IMR-90 (cell line): ENCODE results near the gene CCDC144A. TPM values are rescaled to one million over a fixed set of nuclear protein-coding genes. Genes with fewer than 3 reads are reported as not detected.
"Not testable (repeated sequence)": the region's sequence is repeated elsewhere in the genome, so short reads cannot be mapped to it uniquely, and the experiment has no call there.

Experiments used
- ATAC-seq: fragments of 200-7000 bp; cut with Tn5 transposase; 2 replicates; pipeline ENCODE4 v1.9.1; 2020; ENCODE audit warnings: low read depth, mild to moderate bottlenecking, moderate library complexity
- BruUV-seq: library from RNA; stranded (reverse); fragments of 400-500 nt; replicated peaks from 2 replicates; lab custom pipeline; 2021; lab: Mats Ljungman, UMichigan
- CTCF ChIA-PET: fragments of 300-600 bp; formaldehyde crosslinking; extraction: SDS; loops from one replicate; lab custom pipeline; 2021; ENCODE audit warnings: antibody characterized with exemption; lab: Yijun Ruan, JAX
- POLR2A ChIA-PET: fragments of 300-600 bp; sonication (Branson Sonifier 250); formaldehyde crosslinking; loops from one replicate; lab custom pipeline; 2022; ENCODE audit warnings: antibody characterized with exemption; ENCODE audit not compliant: unreplicated experiment; lab: Charles Lee
- DNase-seq: peaks from one replicate; pipeline ENCODE4 v3.0.0; 2013
- H2AFZ ChIP-seq: replicated peaks from 2 replicates; pipeline ENCODE3; 2013; ENCODE audit warnings: low read length, mild to moderate bottlenecking; ENCODE audit not compliant: poor library complexity
- H2AK5ac ChIP-seq: 2 replicates; pipeline ENCODE4 v1.6.1; 2013; ENCODE audit warnings: low read depth, low read length, inconsistent platforms
- H2AK9ac ChIP-seq: replicated peaks from 2 replicates; pipeline ENCODE3; 2013; ENCODE audit warnings: mild to moderate bottlenecking, low read depth, low read length, moderate library complexity; ENCODE audit not compliant: poor library complexity
- H2BK120ac ChIP-seq: 2 replicates; pipeline ENCODE4 v1.6.1; 2013; ENCODE audit warnings: low read depth, low read length, inconsistent platforms
- H2BK15ac ChIP-seq: 3 replicates; pipeline ENCODE4 v1.6.1; 2013; ENCODE audit warnings: low read depth, low read length, inconsistent platforms
- H2BK20ac ChIP-seq: 2 replicates; pipeline ENCODE4 v1.6.1; 2013; ENCODE audit warnings: low read depth, mild to moderate bottlenecking, inconsistent platforms, low read length, moderate library complexity
- H2BK5ac ChIP-seq: 2 replicates; pipeline ENCODE4 v1.6.1; 2013; ENCODE audit warnings: mild to moderate bottlenecking, low read depth, low read length, inconsistent platforms; ENCODE audit not compliant: poor library complexity, severe bottlenecking
- H3K14ac ChIP-seq: replicated peaks from 2 replicates; pipeline ENCODE4 v1.6.1; 2013; ENCODE audit warnings: low read depth, low read length, inconsistent platforms
- H3K18ac ChIP-seq: 2 replicates; pipeline ENCODE4 v1.6.1; 2013; ENCODE audit warnings: low read depth, low read length, control low read depth
- H3K23ac ChIP-seq: 2 replicates; pipeline ENCODE4 v1.6.1; 2013; ENCODE audit warnings: low read depth, low read length, inconsistent platforms
- H3K27ac ChIP-seq: 2 replicates; pipeline ENCODE4 v1.5.1; 2013; ENCODE audit warnings: mild to moderate bottlenecking, control low read depth, low read length; ENCODE audit not compliant: insufficient read depth
- H3K27me3 ChIP-seq: 2 replicates; pipeline ENCODE4 v1.6.1; 2013; ENCODE audit warnings: low read length; ENCODE audit not compliant: control insufficient read depth, insufficient read depth
- H3K36me3 ChIP-seq: 2 replicates; pipeline ENCODE4 v1.6.1; 2013; ENCODE audit warnings: low read length, mixed read lengths; ENCODE audit not compliant: control insufficient read depth, insufficient read depth
- H3K4ac ChIP-seq: 2 replicates; pipeline ENCODE4 v1.6.1; 2013; ENCODE audit warnings: low read depth, low read length, inconsistent platforms
- H3K4me1 ChIP-seq: 2 replicates; pipeline ENCODE4 v1.6.1; 2013; ENCODE audit warnings: low read length, mixed read lengths; ENCODE audit not compliant: control insufficient read depth, insufficient read depth
- H3K4me2 ChIP-seq: 2 replicates; pipeline ENCODE4 v1.6.1; 2013; ENCODE audit warnings: low read depth, mild to moderate bottlenecking, control low read depth, low read length, moderate library complexity
- H3K4me3 ChIP-seq: 2 replicates; pipeline ENCODE4 v1.5.1; 2013; ENCODE audit warnings: low read depth, mild to moderate bottlenecking, control low read depth, low read length, moderate library complexity; ENCODE audit not compliant: insufficient read depth
- H3K56ac ChIP-seq: 2 replicates; pipeline ENCODE4 v1.6.1; 2013; ENCODE audit warnings: low read length, inconsistent platforms; ENCODE audit not compliant: insufficient read depth; ENCODE audit errors: extremely low read depth
- H3K79me1 ChIP-seq, 2 experiments: 2 replicates each; pipeline ENCODE4 v1.6.1; 2013; ENCODE audit warnings: low read length in 2 of 2, inconsistent platforms in 1 of 2, low read depth in 1 of 2
- H3K9ac ChIP-seq: 2 replicates; pipeline ENCODE4 v1.6.1; 2013; ENCODE audit warnings: low read depth, low read length, control low read depth
- H3K9me1 ChIP-seq: 2 replicates; pipeline ENCODE4 v1.6.1; 2013; ENCODE audit warnings: low read length, inconsistent platforms; ENCODE audit not compliant: insufficient read depth
- H3K9me3 ChIP-seq: 2 replicates; pipeline ENCODE4 v1.6.1; 2013; ENCODE audit warnings: low read length; ENCODE audit not compliant: control insufficient read depth, insufficient read depth
- H4K20me1 ChIP-seq: 2 replicates; pipeline ENCODE4 v1.6.1; 2013; ENCODE audit warnings: low read length, inconsistent platforms; ENCODE audit not compliant: insufficient read depth
- H4K5ac ChIP-seq: 2 replicates; pipeline ENCODE4 v1.6.1; 2013; ENCODE audit warnings: mild to moderate bottlenecking, low read depth, low read length, control low read depth
- H4K8ac ChIP-seq, 2 experiments: 2 replicates each; pipeline ENCODE4 v1.6.1; 2013; ENCODE audit warnings: low read depth in 2 of 2, low read length in 2 of 2, control low read depth in 1 of 2, inconsistent platforms in 1 of 2
- H4K91ac ChIP-seq: 2 replicates; pipeline ENCODE4 v1.6.1; 2013; ENCODE audit warnings: low read depth, low read length, inconsistent platforms; ENCODE audit not compliant: insufficient read depth
- WGBS, 2 experiments: methylation state at CpG; one replicate each; pipeline versions ENCODE4 v1.1.5 to v1.1.7; 2013; ENCODE audit warnings: missing lambda C conversion rate in 2 of 2; ENCODE audit not compliant: insufficient read length in 1 of 2; ENCODE audit errors: extremely low coverage in 2 of 2; 5-methylcytosine and 5-hydroxymethylcytosine counted together
- dilution Hi-C: fragments of 300-500 bp; cut with HindIII; formaldehyde crosslinking; loops from one replicate; pipeline ENCODE4 v1.14.3; 2018; ENCODE audit warnings: low sequenced_read_pairs; ENCODE audit not compliant: unreplicated experiment
- in situ Hi-C: fragments of 300-500 bp; cut with MboI; formaldehyde crosslinking; loops from 3 replicates; pipeline ENCODE4 v1.14.3; 2019; ENCODE audit warnings: low sequenced_read_pairs, inconsistent platforms, mixed read lengths
- intact Hi-C: fragments of 100-400 bp; cut with micrococcal nuclease; formaldehyde crosslinking; loops from 2 replicates; pipeline ENCODE4 v1.10.0; 2022
- polyA plus RNA-seq, 3 experiments: library from polyadenylated mRNA; depleted of rRNA; stranded (reverse); fragments of >200 nt; gene quantifications; 2 replicates each; pipeline ENCODE4 v1.2.3, GENCODE V29; 2012; ENCODE audit warnings: low replicate concordance in 1 of 3
- total RNA-seq: library from RNA; depleted of rRNA; stranded (reverse); fragments of >200 nt; gene quantifications from 2 replicates; pipeline ENCODE4 v1.2.3, GENCODE V29; 2012

CCDC144A gene
- total and polyA plus RNA-seq, 2 of the 4 experiments (the other 2 are of a cell fraction): 0.51 to 1.4 TPM

DNA sequence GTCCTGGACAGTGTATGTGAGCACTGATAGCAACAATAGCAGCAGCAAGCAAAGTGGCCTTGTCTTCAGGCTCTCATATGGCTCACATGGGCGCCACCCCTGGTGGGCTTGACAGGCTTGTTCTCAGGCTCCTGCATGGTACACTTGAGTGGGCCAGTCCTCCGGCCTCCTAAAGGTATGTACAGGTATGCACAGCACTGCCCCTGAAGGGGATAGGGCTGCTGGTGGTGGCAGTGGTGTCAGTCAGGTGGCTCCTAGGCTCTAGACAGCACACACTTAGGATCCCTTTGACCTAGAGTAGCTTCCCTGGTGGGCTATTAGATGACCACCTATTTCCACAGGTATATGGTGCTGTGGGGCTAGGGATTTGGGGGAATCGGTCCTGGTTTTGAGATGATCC is 67.5 kb downstream of the CCDC144A start:
- H3K9me1 ChIP-seq, H2BK15ac ChIP-seq, in situ Hi-C loops, H4K20me1 ChIP-seq, ATAC-seq, POLR2A ChIA-PET, H2BK5ac ChIP-seq, H3K36me3 ChIP-seq, H2AK5ac ChIP-seq, H2AFZ ChIP-seq, H3K14ac ChIP-seq, H3K4ac ChIP-seq, H3K27ac ChIP-seq, H3K56ac ChIP-seq, H4K5ac ChIP-seq, BruUV-seq, H2BK120ac ChIP-seq, H3K9ac ChIP-seq, H2BK20ac ChIP-seq, H3K23ac ChIP-seq, H3K9me3 ChIP-seq, H3K18ac ChIP-seq, intact Hi-C loops, H3K4me3 ChIP-seq, H3K27me3 ChIP-seq, dilution Hi-C loops, H4K8ac ChIP-seq, CTCF ChIA-PET, DNase-seq, H3K79me1 ChIP-seq, H2AK9ac ChIP-seq, H3K4me1 ChIP-seq, H4K91ac ChIP-seq, H3K4me2 ChIP-seq: not testable (repeated sequence)
- WGBS, 2 experiments: no CpG with 5 or more reads among the region's 3 CpGs

DNA sequence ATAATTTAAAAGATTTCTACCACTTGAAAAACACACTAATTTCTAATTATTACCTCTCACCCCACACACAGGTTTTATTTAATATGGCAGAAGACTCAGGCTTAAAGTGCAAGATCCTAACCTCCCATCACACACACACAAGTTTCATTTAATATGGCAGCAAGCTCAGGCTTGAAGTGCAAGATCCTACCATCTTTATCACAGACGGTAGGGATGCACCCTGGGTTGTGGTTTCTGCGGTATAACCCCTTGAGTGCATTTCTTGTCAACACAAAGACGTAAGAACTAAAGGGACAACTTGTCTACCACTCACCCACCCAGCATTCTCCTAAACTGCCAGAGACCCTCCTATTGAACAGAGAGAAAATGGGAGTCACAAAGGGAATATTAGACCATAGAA is 68.1 kb downstream of the CCDC144A start:
- H3K18ac ChIP-seq, H3K9me1 ChIP-seq, in situ Hi-C loops, POLR2A ChIA-PET, H4K5ac ChIP-seq, CTCF ChIA-PET, H2BK15ac ChIP-seq, H2AK5ac ChIP-seq, DNase-seq, H3K4ac ChIP-seq, BruUV-seq, H3K36me3 ChIP-seq, H3K27me3 ChIP-seq, H4K20me1 ChIP-seq, intact Hi-C loops, H2AK9ac ChIP-seq, H2BK5ac ChIP-seq, dilution Hi-C loops, H2BK20ac ChIP-seq, H3K9ac ChIP-seq, H3K4me2 ChIP-seq, H3K79me1 ChIP-seq, H4K8ac ChIP-seq, H4K91ac ChIP-seq, H3K23ac ChIP-seq, H3K4me3 ChIP-seq, ATAC-seq, H3K27ac ChIP-seq, H2AFZ ChIP-seq, H3K4me1 ChIP-seq, H3K14ac ChIP-seq, H2BK120ac ChIP-seq, H3K56ac ChIP-seq, H3K9me3 ChIP-seq: not testable (repeated sequence)
- no CpG with 5 or more reads among the region's 3 CpGs for WGBS, 2 experiments
